GM21526 (cell line): ENCODE results near the gene DGKD.

Source experiments
- ATAC-seq: cut with Tn5 transposase; IDR thresholded peaks from one replicate; pipeline ENCODE4 v1.9.1; 2021; ENCODE audit warnings: moderate library complexity; ENCODE audit not compliant: unreplicated experiment, low FRiP score

Gene DGKD

GRCh38 chr2:233455491-233455890 is 101.2 kb downstream of the DGKD start:
- ATAC-seq: no peak

GRCh38 chr2:233456111-233456510 is 101.8 kb downstream of the DGKD start:
- ATAC-seq: no peak

DNA sequence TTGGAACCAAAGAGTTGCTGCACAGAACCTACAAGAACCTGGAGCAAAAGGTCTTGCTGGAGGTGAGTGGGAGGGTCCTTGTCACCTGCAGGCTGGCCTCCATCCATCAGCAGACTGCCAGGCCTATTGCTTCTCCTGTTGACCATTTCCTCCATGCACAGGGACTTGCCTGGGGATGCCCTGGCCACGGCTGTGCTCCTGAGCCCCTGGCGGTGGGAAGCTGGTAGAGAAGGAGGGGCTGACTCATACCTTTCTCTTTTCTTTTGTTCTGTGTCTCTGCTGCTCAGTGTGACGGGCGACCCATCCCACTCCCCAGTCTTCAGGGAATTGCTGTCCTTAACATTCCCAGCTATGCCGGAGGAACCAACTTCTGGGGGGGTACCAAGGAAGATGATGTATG is 102.6 kb downstream of the DGKD start:
- no peak for ATAC-seq

DNA sequence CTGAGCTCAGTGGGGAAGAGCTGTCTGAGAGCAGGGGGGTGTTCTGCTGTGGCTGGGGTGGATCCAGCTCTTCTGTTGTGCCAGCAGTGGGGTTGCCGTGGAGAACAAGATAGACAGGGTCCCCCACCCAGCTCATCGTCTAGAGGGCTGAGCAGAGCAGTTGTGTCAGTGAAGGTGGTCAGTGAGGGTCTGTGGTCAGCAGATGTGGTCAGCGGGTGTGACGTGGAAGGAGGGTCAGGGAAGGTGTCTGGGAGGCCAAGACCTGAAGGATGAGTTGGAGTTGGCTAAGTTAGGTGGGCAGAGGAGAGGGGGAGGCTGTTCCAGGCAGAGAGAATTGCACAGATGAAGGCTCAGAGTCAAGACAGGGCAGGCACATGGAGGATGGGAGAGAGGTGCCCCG is 103.1 kb downstream of the DGKD start:
- no peak for ATAC-seq

- ATAC-seq: no peak
These were observed 103.8 kb downstream of the DGKD start for GRCh38 chr2:233458031-233458610.

DNA sequence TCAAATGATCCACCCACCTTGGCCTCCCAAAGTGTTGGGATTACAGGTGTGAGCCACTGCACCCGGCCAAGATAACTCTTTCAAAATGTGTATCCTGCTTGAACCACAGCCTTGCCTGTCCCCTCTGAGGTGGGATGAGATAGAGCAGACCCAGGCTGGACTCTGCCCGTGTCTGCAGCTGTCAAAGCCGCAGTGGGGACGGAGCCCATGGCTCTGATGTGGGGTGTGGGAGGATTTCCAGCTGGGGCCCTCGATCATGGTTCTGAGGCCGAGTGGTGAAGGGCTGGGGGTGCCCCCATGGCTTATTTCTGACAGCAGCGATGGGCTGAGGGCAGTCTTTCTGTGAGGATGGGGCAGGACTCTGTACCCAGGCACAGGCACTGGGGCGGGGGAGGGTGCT is 104.5 kb downstream of the DGKD start:
- no peak for ATAC-seq

DNA sequence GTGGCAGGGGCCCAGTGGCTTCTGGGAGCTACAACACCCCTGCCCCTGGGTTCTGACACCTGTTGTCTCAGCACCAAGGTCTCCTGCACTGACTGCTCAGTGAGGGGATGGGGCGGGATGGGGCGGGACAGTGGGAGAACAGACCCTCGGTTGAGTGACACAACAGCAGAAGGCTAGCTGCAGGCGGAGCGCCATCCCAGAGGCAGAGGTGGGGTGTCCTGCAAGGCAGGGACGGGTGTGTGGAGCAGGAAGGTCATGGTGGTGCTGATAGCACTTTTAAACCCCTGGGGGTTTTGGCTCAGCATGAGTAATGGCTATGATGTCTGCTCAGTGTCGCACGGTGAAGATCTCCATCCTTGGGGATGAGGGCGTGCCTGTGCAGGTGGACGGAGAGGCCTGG is 105.1 kb downstream of the DGKD start:
- ATAC-seq: no peak

DNA sequence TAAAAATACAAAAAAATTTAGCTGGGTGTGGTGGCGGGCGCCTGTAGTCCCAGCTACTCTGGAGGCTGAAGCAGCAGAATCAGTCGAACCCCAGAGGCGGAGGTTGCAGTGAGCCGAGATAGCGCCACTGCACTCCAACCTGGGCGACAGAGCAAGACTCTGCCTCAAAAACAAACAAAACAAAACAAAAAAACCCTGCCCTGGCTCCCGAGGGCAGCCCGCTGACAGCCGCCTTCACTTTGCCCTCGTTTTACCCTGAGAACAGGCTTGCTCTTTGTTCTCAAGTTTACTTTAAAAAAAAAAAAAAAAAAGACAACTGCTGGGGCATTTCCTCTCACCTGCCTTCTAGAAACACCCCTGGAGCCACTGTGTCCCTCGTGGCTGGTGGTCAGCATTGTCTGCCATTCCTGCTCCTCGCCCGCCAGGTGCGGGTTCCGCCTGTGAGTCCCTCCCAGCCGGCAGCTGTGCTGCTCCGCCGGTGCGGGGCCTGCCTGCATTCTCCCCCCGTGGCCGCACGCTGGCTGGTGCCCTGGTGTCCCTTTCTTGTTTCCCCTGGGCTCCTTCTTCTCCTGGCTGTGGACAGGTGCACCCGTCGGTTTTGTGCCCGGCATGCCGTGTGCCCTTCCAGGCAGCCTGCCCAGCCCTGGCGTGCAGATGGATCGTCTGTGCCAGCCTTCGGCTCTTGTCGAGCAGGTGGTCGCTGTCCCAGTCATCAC is 106.6 kb downstream of the DGKD start:
- no peak for ATAC-seq

- ATAC-seq: no peak
These were observed 107.2 kb downstream of the DGKD start for GRCh38 chr2:233461481-233461891.

- no peak for ATAC-seq
These were observed 108.0 kb downstream of the DGKD start for GRCh38 chr2:233462202-233462785.

DNA sequence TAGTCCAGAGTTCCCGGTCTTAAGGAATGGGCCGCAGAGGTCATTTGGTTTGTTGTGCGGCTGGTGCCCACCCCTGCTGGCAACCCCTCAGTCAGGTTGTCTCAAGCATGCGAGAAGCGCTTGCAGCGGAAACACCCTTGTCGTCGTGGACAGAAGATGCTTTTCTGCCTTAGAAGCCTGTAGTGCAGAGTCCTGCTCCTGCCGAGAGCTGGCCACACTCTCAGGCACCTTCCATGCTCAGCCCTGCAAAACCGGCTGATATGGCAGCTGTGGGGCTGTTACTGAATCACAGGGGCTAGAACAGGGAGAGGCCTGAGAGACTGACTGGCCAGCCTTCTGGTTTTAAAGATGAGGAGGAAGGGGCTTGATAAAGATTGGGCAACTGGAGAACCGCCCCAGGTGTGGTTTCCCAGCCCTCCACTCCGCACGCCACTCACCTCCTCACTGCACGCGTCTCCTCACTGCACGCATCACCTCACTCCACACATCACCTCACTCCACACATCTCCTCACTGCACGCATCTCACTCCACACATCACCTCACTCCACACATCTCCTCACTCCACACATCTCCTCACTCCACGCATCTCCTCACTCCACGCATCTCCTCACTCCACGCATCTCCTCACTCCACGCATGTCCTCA is 108.7 kb downstream of the DGKD start:
- no peak for ATAC-seq

- ATAC-seq: no peak
These were observed 109.3 kb downstream of the DGKD start for GRCh38 chr2:233463586-233463985.

GRCh38 chr2:233464056-233464455 is 109.8 kb downstream of the DGKD start:
- ATAC-seq: no peak

DNA sequence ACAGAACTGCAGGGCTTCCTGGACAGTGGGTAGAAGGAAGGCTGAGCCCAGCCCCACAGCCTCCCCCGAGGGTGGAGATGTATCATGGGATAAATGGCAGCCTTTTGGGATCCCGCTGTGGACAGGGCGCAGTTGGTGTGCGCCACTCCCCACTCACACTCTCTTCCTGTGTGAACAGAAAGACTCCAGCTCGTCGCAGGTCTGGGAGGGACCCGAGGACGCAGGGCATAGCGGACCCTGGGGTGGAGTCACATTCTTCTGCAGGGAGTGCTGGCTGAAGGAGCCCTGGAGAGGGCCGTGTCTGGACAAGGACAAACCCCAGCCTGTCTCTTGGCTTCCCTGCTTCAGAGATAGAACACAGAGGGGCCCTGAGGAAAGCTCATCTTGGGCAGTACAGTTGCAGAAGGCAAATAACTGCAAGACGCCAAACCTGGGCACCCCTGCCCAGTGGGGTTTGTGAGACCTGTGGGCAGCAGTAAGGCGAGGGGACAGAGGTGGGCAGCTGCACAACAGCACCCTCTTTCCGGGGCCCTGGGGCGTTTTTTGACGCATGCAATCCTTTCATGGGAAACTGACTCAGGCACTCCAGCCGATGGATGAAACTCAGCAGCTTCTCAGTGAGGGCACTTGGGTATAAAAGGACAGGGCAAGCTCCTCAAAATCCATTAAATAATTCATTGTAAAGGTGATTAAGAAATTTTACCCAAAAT is 110.4 kb downstream of the DGKD start:
- ATAC-seq: no peak

DNA sequence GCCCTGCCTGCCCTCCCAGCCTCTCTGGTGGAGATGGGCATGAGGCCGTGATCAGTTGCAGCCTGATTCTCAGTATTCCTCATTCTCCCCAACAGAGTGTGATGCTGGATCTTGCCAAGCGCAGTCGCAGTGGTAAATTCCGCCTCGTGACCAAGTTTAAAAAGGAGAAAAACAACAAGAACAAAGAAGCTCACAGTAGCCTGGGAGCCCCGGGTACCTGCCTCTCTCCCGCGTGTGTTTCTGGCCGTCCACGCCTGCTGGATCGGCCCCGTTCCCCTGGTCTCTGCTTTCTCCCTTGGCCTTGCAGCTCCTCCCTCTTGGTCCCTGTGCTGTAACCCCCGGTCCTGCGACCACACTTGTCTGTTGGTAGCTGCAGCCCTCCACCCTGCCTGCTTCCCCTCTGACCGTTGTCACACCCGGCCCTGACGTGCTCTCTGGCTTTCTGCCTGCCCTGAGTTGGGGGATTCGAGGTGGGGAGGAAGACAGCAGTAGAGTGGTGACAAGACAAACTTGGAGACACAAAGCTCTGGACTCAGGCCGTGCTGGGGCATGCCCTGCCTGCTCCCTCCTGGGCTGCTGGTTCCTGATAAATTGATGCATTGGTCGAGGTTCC is 112.8 kb downstream of the DGKD start:
- ATAC-seq: no peak

- ATAC-seq: no peak
These were observed 113.9 kb downstream of the DGKD start for GRCh38 chr2:233468047-233468740.

DNA sequence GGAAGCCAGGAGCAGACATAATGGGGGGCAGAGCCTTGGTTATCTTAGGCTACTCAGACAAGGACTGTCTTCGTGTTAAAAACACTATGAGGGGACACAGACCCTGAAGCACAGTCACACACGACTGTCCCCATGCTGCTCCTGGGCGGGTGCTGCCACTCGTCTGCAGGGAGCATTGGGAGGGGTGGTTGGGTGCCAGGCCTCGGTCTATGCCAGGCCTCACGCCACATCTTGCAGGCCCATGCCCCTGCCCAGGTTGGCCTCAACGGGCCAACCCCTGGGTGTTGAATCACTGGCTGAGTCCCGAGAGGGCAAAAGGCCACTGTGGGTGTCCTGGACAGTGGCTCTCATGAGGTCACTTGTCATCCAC is 114.4 kb downstream of the DGKD start:
- ATAC-seq: no peak

DNA sequence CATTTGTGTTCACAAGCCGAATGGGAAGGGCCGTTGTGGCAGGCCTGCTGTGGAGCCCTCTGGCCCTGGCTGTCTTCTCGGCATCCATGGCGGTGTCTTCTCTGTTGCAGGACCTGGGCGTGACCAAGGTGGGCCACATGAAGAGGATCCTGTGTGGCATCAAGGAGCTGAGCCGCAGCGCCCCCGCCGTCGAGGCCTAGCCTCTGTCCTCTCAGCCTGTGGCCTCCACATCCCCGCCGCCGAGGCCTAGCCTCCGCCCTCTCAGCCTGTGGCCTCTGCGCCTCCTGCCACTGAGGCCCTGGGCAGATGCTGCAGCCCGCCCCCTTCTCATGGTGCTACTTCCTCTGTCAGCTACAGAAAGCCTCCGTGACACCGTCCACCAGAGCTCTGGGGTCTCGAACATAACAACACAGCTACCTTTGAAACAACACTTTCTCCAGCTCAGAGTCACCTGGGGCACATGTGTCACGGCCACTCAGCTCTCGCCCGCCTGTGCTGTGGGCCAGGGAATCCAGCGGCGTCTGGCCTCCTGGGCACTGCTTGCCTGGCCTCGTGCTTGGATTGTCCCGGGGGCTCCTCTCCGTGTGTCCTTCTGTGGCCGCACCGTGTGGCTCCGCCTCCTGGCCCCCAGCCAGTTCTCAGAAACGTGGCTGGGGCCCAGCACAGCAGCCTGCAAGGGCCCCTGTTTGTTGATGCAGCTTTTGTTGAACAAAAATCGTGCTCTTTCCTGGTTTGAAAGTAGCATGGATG is 115.1 kb downstream of the DGKD start:
- ATAC-seq: no peak

GRCh38 chr2:233470011-233470687 is 115.9 kb downstream of the DGKD start:
- no peak for ATAC-seq
